Ovary (tissue), 3 donors: ENCODE results near the gene NUCB2.

Experiments used
- CTCF ChIP-seq, 3 donors: fragments of 450-650 bp in 2 of 3; fragments of 200-600 bp in 1 of 3; IDR thresholded peaks; one replicate each; pipeline versions ENCODE4 v1.5.1 to v1.8.0; 2016 to 2022; ENCODE audit warnings: antibody characterized with exemption in 3 of 3, mild to moderate bottlenecking in 1 of 3
- EP300 ChIP-seq: sonication (generic); formaldehyde crosslinking; IDR thresholded peaks from one replicate; pipeline ENCODE4 v1.6.1; 2017; ENCODE audit warnings: antibody characterized with exemption
- POLR2A ChIP-seq: fragments of 450-650 bp; IDR thresholded peaks from one replicate; pipeline ENCODE4 v1.6.1; 2017; ENCODE audit warnings: antibody characterized with exemption, mild to moderate bottlenecking, moderate library complexity
- donor health status: DM: no; HTN: no; CAD: no.

- TF ChIP-seq POLR2A (no peak), CTCF (IDR thresholded peaks at IDR 0.05) (no peak), EP300 (no peak)
These were observed 17.5 kb downstream of the NUCB2 start for GRCh38 chr11:17294033-17294432.
